CD4-positive, alpha-beta memory T cell (primary cell): Measurements from ENCODE around the gene C4B. TPM values are rescaled to one million over a fixed set of nuclear protein-coding genes. Genes with fewer than 3 reads are reported as not detected.
"Not testable (repeated sequence)": the region's sequence is repeated elsewhere in the genome, so short reads cannot be mapped to it uniquely, and the experiment has no call there.

Experiments used
- CTCF ChIA-PET: fragments of 350-600 bp; sonication (Branson Sonifier 250); formaldehyde crosslinking; loops from one replicate; lab custom pipeline; 2021; ENCODE audit warnings: inconsistent platforms; ENCODE audit not compliant: partially characterized antibody; lab: Charles Lee
- POLR2A ChIA-PET: fragments of 350-600 bp; sonication (Branson Sonifier 250); formaldehyde crosslinking; loops from one replicate; lab custom pipeline; 2021; ENCODE audit not compliant: partially characterized antibody; lab: Charles Lee
- DNase-seq, 5 donors: peaks; one replicate each; pipeline versions ENCODE4 v3.0.0 to v3.0.0-alpha.2; 2020 to 2022; ENCODE audit warnings: mixed read lengths in 1 of 5
- H3K27ac ChIP-seq: one replicate; pipeline ENCODE4 v1.7.0; 2013; ENCODE audit warnings: low read depth, low read length
- H3K27me3 ChIP-seq: 2 replicates; pipeline ENCODE4 v1.7.0; 2013; ENCODE audit warnings: mild to moderate bottlenecking, low read length, moderate library complexity; ENCODE audit not compliant: insufficient read depth
- H3K36me3 ChIP-seq: 2 replicates; pipeline ENCODE4 v1.7.0; 2013; ENCODE audit warnings: mild to moderate bottlenecking, low read length, moderate library complexity; ENCODE audit not compliant: insufficient read depth
- H3K4me1 ChIP-seq: 2 replicates; pipeline ENCODE4 v1.7.0; 2013; ENCODE audit warnings: mild to moderate bottlenecking, low read length, moderate library complexity; ENCODE audit not compliant: insufficient read depth
- H3K4me3 ChIP-seq, 2 donors: one replicate each; pipeline ENCODE4 v1.7.0; 2013; ENCODE audit warnings: low read length in 2 of 2, mild to moderate bottlenecking in 1 of 2
- H3K9me3 ChIP-seq, 2 donors: one replicate each; pipeline ENCODE4 v1.7.0; 2013; ENCODE audit warnings: low read length in 2 of 2, control low read depth in 1 of 2; ENCODE audit not compliant: control insufficient read depth in 1 of 2
- H3K27ac Mint-ChIP-seq, 7 donors: one replicate each; pipeline ENCODE4 v1.8.0; 2020 to 2021; ENCODE audit warnings: mixed read lengths in 7 of 7, mild to moderate bottlenecking in 6 of 7, inconsistent platforms in 3 of 7, moderate library complexity in 3 of 7
- H3K27me3 Mint-ChIP-seq, 2 donors: one replicate each; pipeline ENCODE4 v1.8.0; 2020 to 2021; ENCODE audit warnings: mixed read lengths in 2 of 2
- H3K36me3 Mint-ChIP-seq, 2 donors: one replicate each; pipeline ENCODE4 v1.8.0; 2020 to 2021; ENCODE audit warnings: mixed read lengths in 2 of 2, inconsistent platforms in 1 of 2, mild to moderate bottlenecking in 1 of 2
- H3K4me1 Mint-ChIP-seq, 4 donors: one replicate each; pipeline ENCODE4 v1.8.0; 2020 to 2021; ENCODE audit warnings: mixed read lengths in 4 of 4, mild to moderate bottlenecking in 1 of 4
- H3K4me3 Mint-ChIP-seq, 8 donors: one replicate each; pipeline ENCODE4 v1.8.0; 2020 to 2021; ENCODE audit warnings: mixed read lengths in 8 of 8, mild to moderate bottlenecking in 7 of 8, moderate library complexity in 6 of 8, inconsistent platforms in 3 of 8
- H3K9me3 Mint-ChIP-seq, 8 donors: one replicate each; pipeline ENCODE4 v1.8.0; 2020 to 2021; ENCODE audit warnings: mixed read lengths in 8 of 8, mild to moderate bottlenecking in 5 of 8, inconsistent platforms in 3 of 8, moderate library complexity in 1 of 8
- intact Hi-C: fragments of 100-400 bp; cut with micrococcal nuclease; formaldehyde crosslinking; loops from one replicate; pipeline ENCODE4 v1.15.1; 2023
- polyA plus RNA-seq, 2 donors: library from polyadenylated mRNA; unstranded; fragments of 300-500 nt; fragmentation: Illumina TruSeq; gene quantifications; one replicate each; pipeline ENCODE4 v1.2.3, GENCODE V29; 2021
- total RNA-seq, 2 experiments: library from RNA; stranded (reverse); gene quantifications; one replicate each; pipeline ENCODE4 v1.2.3, GENCODE V29; 2021

C4B gene
- total and polyA plus RNA-seq, 4 experiments from 2014 or later: 0.36 to 5.8 (median 5.0) TPM; not detected in 1

DNA sequence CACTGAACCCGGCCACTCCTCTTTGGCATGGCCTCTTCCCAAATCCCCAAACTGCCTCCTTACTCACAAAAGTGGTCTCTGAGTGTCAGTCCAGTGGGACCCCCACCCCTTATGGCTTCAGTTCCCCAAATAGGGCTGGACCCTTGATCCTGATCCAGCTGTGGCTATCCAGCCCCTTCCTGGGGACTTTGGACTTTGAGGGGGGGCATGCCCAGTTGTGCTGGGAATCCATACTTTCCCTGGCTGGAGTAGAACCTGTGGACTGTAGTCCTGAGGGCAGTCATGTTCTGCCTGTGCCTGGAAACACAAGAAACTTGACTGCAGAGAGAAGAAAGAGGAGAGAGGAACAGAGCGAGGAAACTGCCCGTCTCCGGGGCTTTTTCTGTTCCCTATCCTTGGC is 10.2 kb upstream of the C4B start:
- H3K9me3 ChIP-seq, H3K4me3 Mint-ChIP-seq, POLR2A ChIA-PET, DNase-seq, intact Hi-C loops, H3K4me1 ChIP-seq, H3K9me3 Mint-ChIP-seq, H3K36me3 Mint-ChIP-seq, H3K27me3 ChIP-seq, H3K27ac ChIP-seq, H3K36me3 ChIP-seq, H3K4me3 ChIP-seq, H3K27me3 Mint-ChIP-seq: not testable (repeated sequence)
- CTCF ChIA-PET: interaction anchor here (1.4 kb wide), 1 partner anchor 52 kb away, joined by 4 read pairs; no protein-coding TSS in a partner anchor
- Mint-ChIP-seq H3K4me1 (peaks cover 6 to 12% (median 8%) of the 10 kb centered on the region in 4 donors), H3K27ac (peak overlapping the region in 1 of 7 donors; percentile 29)

DNA sequence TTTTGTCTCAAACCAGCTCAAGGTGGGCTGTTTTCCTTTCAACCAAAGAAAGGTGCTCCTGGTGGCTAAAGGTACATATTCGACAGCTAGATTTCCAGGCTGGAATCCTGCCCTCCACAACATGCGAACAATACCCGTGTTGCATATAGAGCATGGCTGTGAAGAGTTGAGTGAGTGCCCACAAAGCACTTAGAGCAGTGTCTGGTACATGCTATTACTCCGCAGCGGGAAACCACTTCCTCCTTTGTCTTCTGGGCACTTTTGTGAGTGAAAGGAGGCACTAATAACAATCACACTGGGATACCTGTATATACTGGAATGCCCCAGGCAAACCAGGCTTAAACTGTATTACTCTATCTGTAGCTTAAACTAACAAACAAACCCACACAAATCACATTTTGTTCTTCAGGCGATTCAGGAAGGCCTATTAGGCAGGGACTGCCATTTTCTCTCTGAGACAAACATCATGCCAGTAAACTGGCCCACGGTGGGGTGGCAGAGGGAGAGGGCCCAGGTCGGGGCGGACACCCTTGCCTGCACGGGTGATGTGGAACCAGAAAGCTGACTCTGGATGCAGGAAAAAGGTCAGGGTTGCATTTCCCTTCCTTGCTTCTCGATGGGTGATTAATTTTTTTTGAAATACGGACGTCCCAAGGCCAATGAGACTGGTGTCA is 9.6 kb upstream of the C4B start:
- H3K27me3 Mint-ChIP-seq, H3K4me3 ChIP-seq, H3K36me3 Mint-ChIP-seq, H3K9me3 Mint-ChIP-seq, H3K27me3 ChIP-seq, H3K9me3 ChIP-seq, H3K36me3 ChIP-seq, H3K4me1 ChIP-seq, intact Hi-C loops, H3K27ac ChIP-seq: not testable (repeated sequence)
- peak in 1 of 5 donors; percentile 11 for DNase-seq
- POLR2A ChIA-PET: interaction anchor here (1.1 kb wide), 1 partner anchor 47 kb away, joined by 4 read pairs; the partner anchor contains the start of genes NELFE and SKIC2
- CTCF ChIA-PET: interaction anchor here (1.4 kb wide), 1 partner anchor 52 kb away, joined by 4 read pairs; no protein-coding TSS in a partner anchor
- peaks cover 6 to 12% (median 8%) of the 10 kb centered on the region in 4 donors for H3K4me1 Mint-ChIP-seq
- peak overlapping the region; percentile 3 to 85 (median 57) for H3K27ac Mint-ChIP-seq
- peak overlapping the region in 3 of 8 donors; percentile 40 to 68 (median 59) for H3K4me3 Mint-ChIP-seq

DNA sequence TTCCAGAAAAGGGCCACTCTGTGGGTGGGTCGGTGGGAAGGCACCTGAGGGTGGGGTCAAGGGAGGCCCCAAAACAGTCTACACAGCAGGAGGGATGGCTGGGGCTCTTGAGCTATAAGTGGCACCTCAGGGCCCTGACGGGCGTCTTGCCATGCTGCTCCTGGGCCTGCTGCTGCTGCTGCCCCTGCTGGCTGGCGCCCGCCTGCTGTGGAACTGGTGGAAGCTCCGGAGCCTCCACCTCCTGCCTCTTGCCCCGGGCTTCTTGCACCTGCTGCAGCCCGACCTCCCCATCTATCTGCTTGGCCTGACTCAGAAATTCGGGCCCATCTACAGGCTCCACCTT is 9.1 kb upstream of the C4B start:
- POLR2A ChIA-PET: interaction anchor here (1.1 kb wide), 1 partner anchor 47 kb away, joined by 4 read pairs; the partner anchor contains the start of genes NELFE and SKIC2
- H3K9me3 Mint-ChIP-seq, H3K36me3 ChIP-seq, H3K9me3 ChIP-seq, H3K4me1 ChIP-seq, H3K4me3 ChIP-seq, H3K36me3 Mint-ChIP-seq, intact Hi-C loops, H3K27me3 Mint-ChIP-seq, H3K4me3 Mint-ChIP-seq, H3K27ac ChIP-seq, H3K27me3 ChIP-seq: not testable (repeated sequence)
- peak overlapping the region in 2 of 7 donors; percentile 69 to 85 for H3K27ac Mint-ChIP-seq
- peak in 1 of 5 donors; percentile 24 for DNase-seq
- H3K4me1 Mint-ChIP-seq: peaks cover 6 to 12% (median 8%) of the 10 kb centered on the region in 4 donors
- CTCF ChIA-PET: interaction anchor here (1.4 kb wide), 1 partner anchor 53 kb away, joined by 4 read pairs; no protein-coding TSS in a partner anchor

DNA sequence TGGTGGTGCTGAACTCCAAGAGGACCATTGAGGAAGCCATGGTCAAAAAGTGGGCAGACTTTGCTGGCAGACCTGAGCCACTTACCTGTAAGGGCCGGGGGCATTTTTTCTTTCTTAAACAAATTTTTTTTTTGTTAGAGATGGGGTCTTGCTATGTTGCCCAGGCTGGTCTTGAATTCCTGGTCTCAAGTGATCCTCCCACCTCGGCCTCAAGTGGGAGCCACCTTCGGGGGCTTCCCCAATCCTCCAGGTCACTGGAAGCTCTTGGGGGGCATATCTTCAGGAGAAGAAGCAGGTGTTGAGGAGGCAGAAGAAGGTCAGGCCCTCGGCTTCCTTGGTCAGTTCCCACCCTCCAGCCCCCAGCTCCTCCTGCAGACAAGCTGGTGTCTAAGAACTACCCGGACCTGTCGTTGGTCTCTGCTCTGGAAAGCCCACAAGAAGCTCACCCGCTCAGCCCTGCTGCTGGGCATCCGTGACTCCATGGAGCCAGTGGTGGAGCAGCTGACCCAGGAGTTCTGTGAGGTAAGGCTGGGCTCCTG is 8.5 kb upstream of the C4B start:
- DNase-seq, H3K4me3 ChIP-seq, H3K27ac Mint-ChIP-seq, H3K9me3 Mint-ChIP-seq, H3K27ac ChIP-seq, H3K27me3 Mint-ChIP-seq, H3K9me3 ChIP-seq, H3K36me3 ChIP-seq, H3K4me3 Mint-ChIP-seq, H3K36me3 Mint-ChIP-seq, H3K4me1 ChIP-seq, intact Hi-C loops, H3K27me3 ChIP-seq: not testable (repeated sequence)
- peaks cover 6 to 12% (median 8%) of the 10 kb centered on the region in 4 donors for H3K4me1 Mint-ChIP-seq
- CTCF ChIA-PET: interaction anchor here (1.4 kb wide), 1 partner anchor 53 kb away, joined by 4 read pairs; no protein-coding TSS in a partner anchor
- POLR2A ChIA-PET: interaction anchor here (0.5 to 1.1 kb wide), 2 partner anchors 48 to 180 kb away, joined by 3 to 4 read pairs; partner anchors contain the start of genes NELFE and SKIC2

DNA sequence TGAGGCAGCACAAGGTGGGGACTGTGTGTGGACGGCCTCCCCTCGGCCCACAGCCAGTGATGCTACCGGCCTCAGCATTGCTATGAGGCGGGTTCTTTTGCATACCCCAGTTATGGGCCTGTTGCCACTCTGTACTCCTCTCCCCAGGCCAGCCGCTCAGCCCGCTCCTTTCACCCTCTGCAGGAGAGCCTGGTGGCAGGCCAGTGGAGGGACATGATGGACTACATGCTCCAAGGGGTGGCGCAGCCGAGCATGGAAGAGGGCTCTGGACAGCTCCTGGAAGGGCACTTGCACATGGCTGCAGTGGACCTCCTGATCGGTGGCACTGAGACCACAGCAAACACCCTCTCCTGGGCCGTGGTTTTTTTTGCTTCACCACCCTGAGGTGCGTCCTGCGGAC is 7.5 kb upstream of the C4B start:
- POLR2A ChIA-PET, H3K27ac Mint-ChIP-seq, H3K36me3 Mint-ChIP-seq, DNase-seq, H3K4me3 Mint-ChIP-seq, intact Hi-C loops, H3K27me3 Mint-ChIP-seq, H3K36me3 ChIP-seq, H3K9me3 ChIP-seq, H3K27me3 ChIP-seq, CTCF ChIA-PET, H3K27ac ChIP-seq, H3K4me1 ChIP-seq, H3K9me3 Mint-ChIP-seq, H3K4me3 ChIP-seq: not testable (repeated sequence)
- H3K4me1 Mint-ChIP-seq: peaks cover 6 to 12% (median 8%) of the 10 kb centered on the region in 4 donors

DNA sequence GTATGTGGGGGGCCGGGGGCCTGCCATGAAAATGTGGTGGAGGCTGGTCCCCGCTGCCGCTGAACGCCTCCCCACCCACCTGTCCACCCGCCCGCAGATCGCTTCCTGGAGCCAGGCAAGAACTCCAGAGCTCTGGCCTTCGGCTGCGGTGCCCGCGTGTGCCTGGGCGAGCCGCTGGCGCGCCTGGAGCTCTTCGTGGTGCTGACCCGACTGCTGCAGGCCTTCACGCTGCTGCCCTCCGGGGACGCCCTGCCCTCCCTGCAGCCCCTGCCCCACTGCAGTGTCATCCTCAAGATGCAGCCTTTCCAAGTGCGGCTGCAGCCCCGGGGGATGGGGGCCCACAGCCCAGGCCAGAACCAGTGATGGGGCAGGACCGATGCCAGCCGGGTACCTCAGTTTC is 6.6 kb upstream of the C4B start:
- H3K27ac Mint-ChIP-seq, H3K4me1 ChIP-seq, DNase-seq, H3K4me3 Mint-ChIP-seq, H3K4me3 ChIP-seq, intact Hi-C loops, H3K27me3 ChIP-seq, POLR2A ChIA-PET, CTCF ChIA-PET, H3K27me3 Mint-ChIP-seq, H3K27ac ChIP-seq, H3K9me3 ChIP-seq, H3K36me3 ChIP-seq, H3K9me3 Mint-ChIP-seq, H3K36me3 Mint-ChIP-seq: not testable (repeated sequence)
- H3K4me1 Mint-ChIP-seq: peaks cover 6 to 12% (median 8%) of the 10 kb centered on the region in 4 donors

DNA sequence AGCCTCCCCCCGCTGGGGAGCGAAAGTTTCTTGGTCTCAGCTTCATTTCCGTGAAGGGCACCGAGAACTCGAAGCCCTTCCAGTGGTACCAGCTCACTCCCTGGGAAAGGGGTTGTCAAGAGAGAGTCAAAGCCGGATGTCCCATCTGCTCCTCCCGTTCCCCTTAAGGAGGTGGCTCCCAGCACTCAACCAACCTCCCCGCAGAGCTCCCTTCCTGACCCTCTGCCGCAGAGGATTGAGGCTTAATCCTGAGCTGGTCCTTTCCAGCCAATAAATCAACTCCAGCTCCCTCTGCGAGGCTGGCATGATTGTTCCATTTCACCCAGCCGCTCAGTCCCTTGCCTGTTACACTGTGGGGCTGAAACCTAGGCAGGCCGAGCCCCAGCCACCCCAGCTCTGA is 6.0 kb upstream of the C4B start:
- H3K27me3 ChIP-seq, POLR2A ChIA-PET, DNase-seq, H3K4me3 Mint-ChIP-seq, H3K27ac Mint-ChIP-seq, H3K36me3 Mint-ChIP-seq, H3K9me3 Mint-ChIP-seq, H3K9me3 ChIP-seq, H3K4me3 ChIP-seq, H3K4me1 ChIP-seq, H3K36me3 ChIP-seq, intact Hi-C loops, H3K27ac ChIP-seq, CTCF ChIA-PET, H3K27me3 Mint-ChIP-seq: not testable (repeated sequence)
- peaks cover 6 to 12% (median 8%) of the 10 kb centered on the region in 4 donors for H3K4me1 Mint-ChIP-seq
